ENCODE results near the gene HPN.
A peak's percentile ranks its signal among the peaks of the same experiment; 100 is the strongest.

HPN gene

DNA sequence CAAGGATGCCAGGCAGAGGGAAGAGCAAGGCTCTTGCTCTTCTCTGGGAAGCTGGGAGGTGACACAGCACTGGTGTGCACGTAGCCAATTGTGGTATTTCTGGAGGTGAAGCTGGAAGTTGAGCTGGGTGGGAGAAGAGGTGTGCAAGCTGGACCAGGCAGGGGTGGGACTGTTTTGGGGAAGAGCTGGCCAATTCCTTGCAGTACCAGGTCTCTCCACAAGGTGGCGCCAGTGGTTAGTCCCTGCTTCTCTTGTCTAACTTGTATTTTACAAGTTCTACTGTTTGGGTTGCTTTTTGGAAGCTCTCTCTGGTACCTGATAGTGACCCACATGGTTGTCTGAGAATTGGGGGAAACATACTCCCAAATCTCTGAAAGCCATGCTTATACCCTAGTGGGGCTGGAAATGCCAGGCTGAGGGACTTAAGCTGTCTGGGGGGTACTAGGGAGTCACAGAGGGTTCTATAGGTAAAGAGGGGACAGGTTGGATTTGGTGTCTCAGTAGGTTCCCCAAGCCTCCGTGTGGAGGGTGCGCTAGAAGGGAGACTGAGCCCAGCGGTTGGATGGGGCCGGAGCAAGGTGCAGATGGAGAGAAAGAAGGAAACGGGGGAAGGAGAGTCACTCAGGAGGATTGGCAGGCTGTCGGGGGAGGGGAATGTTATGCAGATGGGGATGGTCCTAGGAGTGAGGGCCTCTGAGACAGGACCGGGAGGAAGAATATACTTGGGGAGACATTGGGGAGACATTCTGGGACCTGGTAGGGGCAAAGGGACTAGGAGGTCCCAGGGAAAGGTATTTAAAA is 3.0 kb downstream of the HPN start (continued):
- TF ChIP-seq, protein P1, sequence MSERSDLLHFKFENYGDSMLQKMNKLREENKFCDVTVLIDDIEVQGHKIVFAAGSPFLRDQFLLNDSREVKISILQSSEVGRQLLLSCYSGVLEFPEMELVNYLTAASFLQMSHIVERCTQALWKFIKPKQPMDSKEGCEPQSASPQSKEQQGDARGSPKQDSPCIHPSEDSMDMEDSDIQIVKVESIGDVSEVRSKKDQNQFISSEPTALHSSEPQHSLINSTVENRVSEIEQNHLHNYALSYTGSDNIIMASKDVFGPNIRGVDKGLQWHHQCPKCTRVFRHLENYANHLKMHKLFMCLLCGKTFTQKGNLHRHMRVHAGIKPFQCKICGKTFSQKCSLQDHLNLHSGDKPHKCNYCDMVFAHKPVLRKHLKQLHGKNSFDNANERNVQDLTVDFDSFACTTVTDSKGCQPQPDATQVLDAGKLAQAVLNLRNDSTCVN (tag by site-specific recombination; optimal IDR thresholded peaks at IDR 0.05), result peak; percentile 9
- TF ChIP-seq, protein P2, sequence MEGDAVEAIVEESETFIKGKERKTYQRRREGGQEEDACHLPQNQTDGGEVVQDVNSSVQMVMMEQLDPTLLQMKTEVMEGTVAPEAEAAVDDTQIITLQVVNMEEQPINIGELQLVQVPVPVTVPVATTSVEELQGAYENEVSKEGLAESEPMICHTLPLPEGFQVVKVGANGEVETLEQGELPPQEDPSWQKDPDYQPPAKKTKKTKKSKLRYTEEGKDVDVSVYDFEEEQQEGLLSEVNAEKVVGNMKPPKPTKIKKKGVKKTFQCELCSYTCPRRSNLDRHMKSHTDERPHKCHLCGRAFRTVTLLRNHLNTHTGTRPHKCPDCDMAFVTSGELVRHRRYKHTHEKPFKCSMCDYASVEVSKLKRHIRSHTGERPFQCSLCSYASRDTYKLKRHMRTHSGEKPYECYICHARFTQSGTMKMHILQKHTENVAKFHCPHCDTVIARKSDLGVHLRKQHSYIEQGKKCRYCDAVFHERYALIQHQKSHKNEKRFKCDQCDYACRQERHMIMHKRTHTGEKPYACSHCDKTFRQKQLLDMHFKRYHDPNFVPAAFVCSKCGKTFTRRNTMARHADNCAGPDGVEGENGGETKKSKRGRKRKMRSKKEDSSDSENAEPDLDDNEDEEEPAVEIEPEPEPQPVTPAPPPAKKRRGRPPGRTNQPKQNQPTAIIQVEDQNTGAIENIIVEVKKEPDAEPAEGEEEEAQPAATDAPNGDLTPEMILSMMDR (tag by site-specific recombination; IDR thresholded peaks at IDR 0.05), result peak; percentile 100
- no peak for TF ChIP-seq ZNF223 (tag by site-specific recombination; IDR thresholded peaks at IDR 0.05)
- no peak for TF ChIP-seq ZNF23 (tag by site-specific recombination; IDR thresholded peaks at IDR 0.05; ENCODE audit: borderline replicate concordance)
- TF ChIP-seq ZNF335 (tag by site-specific recombination; conservative IDR thresholded peaks at IDR 0.05), result no peak
- no peak for TF ChIP-seq WT1 (tag by site-specific recombination; IDR thresholded peaks at IDR 0.05)
- TF ChIP-seq ZNF404 (tag by site-specific recombination; IDR thresholded peaks at IDR 0.05), result no peak
- TF ChIP-seq, protein P3, sequence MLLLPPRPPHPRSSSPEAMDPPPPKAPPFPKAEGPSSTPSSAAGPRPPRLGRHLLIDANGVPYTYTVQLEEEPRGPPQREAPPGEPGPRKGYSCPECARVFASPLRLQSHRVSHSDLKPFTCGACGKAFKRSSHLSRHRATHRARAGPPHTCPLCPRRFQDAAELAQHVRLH (tag by site-specific recombination; IDR thresholded peaks at IDR 0.05), result peak; percentile 84
- TF ChIP-seq ZNF366 (tag by site-specific recombination; conservative IDR thresholded peaks at IDR 0.05), result peak; percentile 50; the same call in 1 of the 2 replicates
- no peak for TF ChIP-seq ZNF169 (tag by site-specific recombination; IDR thresholded peaks at IDR 0.05)
- TF ChIP-seq, protein P4, sequence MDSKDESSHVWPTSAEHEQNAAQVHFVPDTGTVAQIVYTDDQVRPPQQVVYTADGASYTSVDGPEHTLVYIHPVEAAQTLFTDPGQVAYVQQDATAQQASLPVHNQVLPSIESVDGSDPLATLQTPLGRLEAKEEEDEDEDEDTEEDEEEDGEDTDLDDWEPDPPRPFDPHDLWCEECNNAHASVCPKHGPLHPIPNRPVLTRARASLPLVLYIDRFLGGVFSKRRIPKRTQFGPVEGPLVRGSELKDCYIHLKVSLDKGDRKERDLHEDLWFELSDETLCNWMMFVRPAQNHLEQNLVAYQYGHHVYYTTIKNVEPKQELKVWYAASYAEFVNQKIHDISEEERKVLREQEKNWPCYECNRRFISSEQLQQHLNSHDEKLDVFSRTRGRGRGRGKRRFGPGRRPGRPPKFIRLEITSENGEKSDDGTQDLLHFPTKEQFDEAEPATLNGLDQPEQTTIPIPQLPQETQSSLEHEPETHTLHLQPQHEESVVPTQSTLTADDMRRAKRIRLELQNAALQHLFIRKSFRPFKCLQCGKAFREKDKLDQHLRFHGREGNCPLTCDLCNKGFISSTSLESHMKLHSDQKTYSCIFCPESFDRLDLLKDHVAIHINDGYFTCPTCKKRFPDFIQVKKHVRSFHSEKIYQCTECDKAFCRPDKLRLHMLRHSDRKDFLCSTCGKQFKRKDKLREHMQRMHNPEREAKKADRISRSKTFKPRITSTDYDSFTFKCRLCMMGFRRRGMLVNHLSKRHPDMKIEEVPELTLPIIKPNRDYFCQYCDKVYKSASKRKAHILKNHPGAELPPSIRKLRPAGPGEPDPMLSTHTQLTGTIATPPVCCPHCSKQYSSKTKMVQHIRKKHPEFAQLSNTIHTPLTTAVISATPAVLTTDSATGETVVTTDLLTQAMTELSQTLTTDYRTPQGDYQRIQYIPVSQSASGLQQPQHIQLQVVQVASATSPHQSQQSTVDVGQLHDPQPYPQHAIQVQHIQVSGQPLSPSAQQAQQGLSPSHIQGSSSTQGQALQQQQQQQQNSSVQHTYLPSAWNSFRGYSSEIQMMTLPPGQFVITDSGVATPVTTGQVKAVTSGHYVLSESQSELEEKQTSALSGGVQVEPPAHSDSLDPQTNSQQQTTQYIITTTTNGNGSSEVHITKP (tag by site-specific recombination; IDR thresholded peaks at IDR 0.05), result no peak
- TF ChIP-seq, protein P5, sequence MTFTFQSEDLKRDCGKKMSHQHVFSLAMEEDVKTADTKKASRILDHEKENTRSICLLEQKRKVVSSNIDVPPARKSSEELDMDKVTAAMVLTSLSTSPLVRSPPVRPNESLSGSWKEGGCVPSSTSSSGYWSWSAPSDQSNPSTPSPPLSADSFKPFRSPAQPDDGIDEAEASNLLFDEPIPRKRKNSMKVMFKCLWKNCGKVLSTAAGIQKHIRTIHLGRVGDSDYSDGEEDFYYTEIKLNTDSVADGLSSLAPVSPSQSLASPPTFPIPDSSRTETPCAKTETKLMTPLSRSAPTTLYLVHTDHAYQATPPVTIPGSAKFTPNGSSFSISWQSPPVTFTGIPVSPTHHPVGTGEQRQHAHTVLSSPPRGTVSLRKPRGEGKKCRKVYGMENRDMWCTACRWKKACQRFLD (tag by site-specific recombination; IDR thresholded peaks at IDR 0.05), result no peak
- no peak for TF ChIP-seq ZNF776 (tag by site-specific recombination; IDR thresholded peaks at IDR 0.05; ENCODE audit: borderline replicate concordance)
- TF ChIP-seq, protein P6, sequence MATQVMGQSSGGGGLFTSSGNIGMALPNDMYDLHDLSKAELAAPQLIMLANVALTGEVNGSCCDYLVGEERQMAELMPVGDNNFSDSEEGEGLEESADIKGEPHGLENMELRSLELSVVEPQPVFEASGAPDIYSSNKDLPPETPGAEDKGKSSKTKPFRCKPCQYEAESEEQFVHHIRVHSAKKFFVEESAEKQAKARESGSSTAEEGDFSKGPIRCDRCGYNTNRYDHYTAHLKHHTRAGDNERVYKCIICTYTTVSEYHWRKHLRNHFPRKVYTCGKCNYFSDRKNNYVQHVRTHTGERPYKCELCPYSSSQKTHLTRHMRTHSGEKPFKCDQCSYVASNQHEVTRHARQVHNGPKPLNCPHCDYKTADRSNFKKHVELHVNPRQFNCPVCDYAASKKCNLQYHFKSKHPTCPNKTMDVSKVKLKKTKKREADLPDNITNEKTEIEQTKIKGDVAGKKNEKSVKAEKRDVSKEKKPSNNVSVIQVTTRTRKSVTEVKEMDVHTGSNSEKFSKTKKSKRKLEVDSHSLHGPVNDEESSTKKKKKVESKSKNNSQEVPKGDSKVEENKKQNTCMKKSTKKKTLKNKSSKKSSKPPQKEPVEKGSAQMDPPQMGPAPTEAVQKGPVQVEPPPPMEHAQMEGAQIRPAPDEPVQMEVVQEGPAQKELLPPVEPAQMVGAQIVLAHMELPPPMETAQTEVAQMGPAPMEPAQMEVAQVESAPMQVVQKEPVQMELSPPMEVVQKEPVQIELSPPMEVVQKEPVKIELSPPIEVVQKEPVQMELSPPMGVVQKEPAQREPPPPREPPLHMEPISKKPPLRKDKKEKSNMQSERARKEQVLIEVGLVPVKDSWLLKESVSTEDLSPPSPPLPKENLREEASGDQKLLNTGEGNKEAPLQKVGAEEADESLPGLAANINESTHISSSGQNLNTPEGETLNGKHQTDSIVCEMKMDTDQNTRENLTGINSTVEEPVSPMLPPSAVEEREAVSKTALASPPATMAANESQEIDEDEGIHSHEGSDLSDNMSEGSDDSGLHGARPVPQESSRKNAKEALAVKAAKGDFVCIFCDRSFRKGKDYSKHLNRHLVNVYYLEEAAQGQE (tag by site-specific recombination; IDR thresholded peaks at IDR 0.05), result no peak
- TF ChIP-seq ZSCAN23 (tag by site-specific recombination; IDR thresholded peaks at IDR 0.05), result no peak
- no peak for TF ChIP-seq ZBTB7A (tag by site-specific recombination; IDR thresholded peaks at IDR 0.05; ENCODE audit: low read depth)
- no peak for TF ChIP-seq ZNF184 (tag by site-specific recombination; IDR thresholded peaks at IDR 0.05)
- TF ChIP-seq ZNF654 (tag by site-specific recombination; IDR thresholded peaks at IDR 0.05; ENCODE audit: low read depth), result peak; percentile 78
- TF ChIP-seq, protein P7, sequence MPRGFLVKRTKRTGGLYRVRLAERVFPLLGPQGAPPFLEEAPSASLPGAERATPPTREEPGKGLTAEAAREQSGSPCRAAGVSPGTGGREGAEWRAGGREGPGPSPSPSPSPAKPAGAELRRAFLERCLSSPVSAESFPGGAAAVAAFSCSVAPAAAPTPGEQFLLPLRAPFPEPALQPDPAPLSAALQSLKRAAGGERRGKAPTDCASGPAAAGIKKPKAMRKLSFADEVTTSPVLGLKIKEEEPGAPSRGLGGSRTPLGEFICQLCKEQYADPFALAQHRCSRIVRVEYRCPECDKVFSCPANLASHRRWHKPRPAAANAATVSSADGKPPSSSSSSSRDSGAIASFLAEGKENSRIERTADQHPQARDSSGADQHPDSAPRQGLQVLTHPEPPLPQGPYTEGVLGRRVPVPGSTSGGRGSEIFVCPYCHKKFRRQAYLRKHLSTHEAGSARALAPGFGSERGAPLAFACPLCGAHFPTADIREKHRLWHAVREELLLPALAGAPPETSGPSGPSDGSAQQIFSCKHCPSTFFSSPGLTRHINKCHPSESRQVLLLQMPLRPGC (tag by site-specific recombination; IDR thresholded peaks at IDR 0.05), result no peak
- no peak for TF ChIP-seq ZNF19 (tag by site-specific recombination; IDR thresholded peaks at IDR 0.05; ENCODE audit: low read depth)
- TF ChIP-seq, protein P8, sequence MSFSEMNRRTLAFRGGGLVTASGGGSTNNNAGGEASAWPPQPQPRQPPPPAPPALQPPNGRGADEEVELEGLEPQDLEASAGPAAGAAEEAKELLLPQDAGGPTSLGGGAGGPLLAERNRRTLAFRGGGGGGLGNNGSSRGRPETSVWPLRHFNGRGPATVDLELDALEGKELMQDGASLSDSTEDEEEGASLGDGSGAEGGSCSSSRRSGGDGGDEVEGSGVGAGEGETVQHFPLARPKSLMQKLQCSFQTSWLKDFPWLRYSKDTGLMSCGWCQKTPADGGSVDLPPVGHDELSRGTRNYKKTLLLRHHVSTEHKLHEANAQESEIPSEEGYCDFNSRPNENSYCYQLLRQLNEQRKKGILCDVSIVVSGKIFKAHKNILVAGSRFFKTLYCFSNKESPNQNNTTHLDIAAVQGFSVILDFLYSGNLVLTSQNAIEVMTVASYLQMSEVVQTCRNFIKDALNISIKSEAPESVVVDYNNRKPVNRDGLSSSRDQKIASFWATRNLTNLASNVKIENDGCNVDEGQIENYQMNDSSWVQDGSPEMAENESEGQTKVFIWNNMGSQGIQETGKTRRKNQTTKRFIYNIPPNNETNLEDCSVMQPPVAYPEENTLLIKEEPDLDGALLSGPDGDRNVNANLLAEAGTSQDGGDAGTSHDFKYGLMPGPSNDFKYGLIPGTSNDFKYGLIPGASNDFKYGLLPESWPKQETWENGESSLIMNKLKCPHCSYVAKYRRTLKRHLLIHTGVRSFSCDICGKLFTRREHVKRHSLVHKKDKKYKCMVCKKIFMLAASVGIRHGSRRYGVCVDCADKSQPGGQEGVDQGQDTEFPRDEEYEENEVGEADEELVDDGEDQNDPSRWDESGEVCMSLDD (tag by site-specific recombination; IDR thresholded peaks at IDR 0.05), result peak; percentile 32; the same call in 1 of the 2 replicates
